ENCODE data around the gene GTF2A1.

The GTF2A1 gene

DNA sequence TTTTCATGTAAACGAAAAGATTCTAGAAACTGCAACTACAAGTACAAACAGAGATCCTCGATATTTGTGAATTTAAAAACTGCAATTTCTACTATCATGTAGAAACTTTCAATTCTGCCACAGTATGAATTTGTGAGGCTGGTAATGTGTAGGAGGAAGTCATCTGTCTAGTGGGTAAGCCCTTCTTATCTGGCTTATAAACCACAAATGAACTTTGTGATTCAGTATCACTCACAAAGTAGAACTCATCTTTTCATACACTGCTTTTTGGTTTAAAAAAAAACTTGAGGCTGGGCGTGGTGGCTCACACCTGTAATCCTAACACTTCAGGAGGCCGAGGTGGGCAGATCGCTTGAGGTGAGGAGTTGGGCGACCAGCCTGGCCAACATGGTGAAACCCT lies 20.7 kb downstream of the GTF2A1 start:
- no peak for TF ChIP-seq SUZ12 (IDR thresholded peaks at IDR 0.05; ENCODE audit: extremely low read depth, insufficient read depth, insufficient read length)
- no peak for TF ChIP-seq ZNF274 (IDR thresholded peaks at IDR 0.05; ENCODE audit: low read depth, low read length)
- no peak for TF ChIP-seq YY1 (IDR thresholded peaks at IDR 0.05; ENCODE audit: insufficient read depth, insufficient read length)
- H3K36me3 ChIP-seq (ENCODE audit: insufficient read depth, insufficient read length, low read length) = peaks cover 56% of the 10 kb centered on the region

GRCh38 chr14:81199084-81199483 lies 21.7 kb downstream of the GTF2A1 start:
- H3K27me3 ChIP-seq (ENCODE audit: insufficient read depth, insufficient read length) = no peaks in the 10 kb centered on the region
- DNase-seq (ENCODE audit: low read depth, low spot score) = no peak
- no peaks in the 10 kb centered on the region for H3K4me1 ChIP-seq (ENCODE audit: insufficient read depth, insufficient read length)
- H3K9ac ChIP-seq (ENCODE audit: insufficient read length, low read depth) = no peak overlapping the region
- no peaks in the 10 kb centered on the region for H3K9me3 ChIP-seq (ENCODE audit: insufficient read depth, low read length)
- TF ChIP-seq YY1 (IDR thresholded peaks at IDR 0.05; ENCODE audit: insufficient read depth, insufficient read length) = no peak
- no peak for TF ChIP-seq SUZ12 (IDR thresholded peaks at IDR 0.05; ENCODE audit: extremely low read depth, insufficient read depth, insufficient read length)
- no peak for TF ChIP-seq ZNF274 (IDR thresholded peaks at IDR 0.05; ENCODE audit: low read depth, low read length)
- H3K4me3 ChIP-seq (ENCODE audit: insufficient read length, low read depth) = no peak overlapping the region
- peaks cover 53% of the 10 kb centered on the region for H3K36me3 ChIP-seq (ENCODE audit: insufficient read depth, insufficient read length, low read length)

More for the DNA sequence above, 20.7 kb downstream of the GTF2A1 start:
- H3K27me3 ChIP-seq (ENCODE audit: insufficient read depth, insufficient read length) = no peaks in the 10 kb centered on the region
- no peak overlapping the region for H3K9ac ChIP-seq (ENCODE audit: insufficient read length, low read depth)
- no peak for DNase-seq (ENCODE audit: low read depth, low spot score)
- no peaks in the 10 kb centered on the region for H3K4me1 ChIP-seq (ENCODE audit: insufficient read depth, insufficient read length)
- H3K4me3 ChIP-seq (ENCODE audit: insufficient read length, low read depth) = no peak overlapping the region
- no peaks in the 10 kb centered on the region for H3K9me3 ChIP-seq (ENCODE audit: insufficient read depth, low read length)

DNA sequence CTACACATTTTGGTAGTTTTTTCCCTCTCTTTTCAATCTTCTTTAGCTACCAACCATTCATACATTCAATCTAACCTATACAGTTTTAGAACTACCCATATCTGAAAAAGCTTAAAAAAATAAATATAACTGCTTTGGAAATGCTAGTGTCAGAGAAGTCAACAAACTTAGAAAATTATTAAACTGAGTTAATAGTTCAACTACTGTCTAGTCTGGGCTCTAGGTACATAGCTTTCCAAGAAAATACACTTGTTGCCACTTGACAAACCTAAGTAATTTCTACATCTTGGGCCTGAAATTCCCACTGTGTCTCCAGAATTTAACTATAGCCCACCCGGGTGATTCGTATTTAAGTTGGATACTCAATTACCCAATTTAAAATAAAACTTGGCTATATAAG lies 22.1 kb downstream of the GTF2A1 start:
- TF ChIP-seq YY1 (IDR thresholded peaks at IDR 0.05; ENCODE audit: insufficient read depth, insufficient read length) = no peak
- TF ChIP-seq ZNF274 (IDR thresholded peaks at IDR 0.05; ENCODE audit: low read depth, low read length) = no peak
- no peak for TF ChIP-seq SUZ12 (IDR thresholded peaks at IDR 0.05; ENCODE audit: extremely low read depth, insufficient read depth, insufficient read length)
- Histone ChIP-seq H3K36me3 (ENCODE audit: insufficient read depth, insufficient read length, low read length) (peaks cover 51% of the 10 kb centered on the region), H3K4me1 (ENCODE audit: insufficient read depth, insufficient read length) (no peaks in the 10 kb centered on the region), H3K4me3 (ENCODE audit: insufficient read length, low read depth) (no peak overlapping the region), H3K27me3 (ENCODE audit: insufficient read depth, insufficient read length) (no peaks in the 10 kb centered on the region), H3K9me3 (ENCODE audit: insufficient read depth, low read length) (no peaks in the 10 kb centered on the region), H3K9ac (ENCODE audit: insufficient read length, low read depth) (no peak overlapping the region)
- no peak for DNase-seq (ENCODE audit: low read depth, low spot score)

DNA sequence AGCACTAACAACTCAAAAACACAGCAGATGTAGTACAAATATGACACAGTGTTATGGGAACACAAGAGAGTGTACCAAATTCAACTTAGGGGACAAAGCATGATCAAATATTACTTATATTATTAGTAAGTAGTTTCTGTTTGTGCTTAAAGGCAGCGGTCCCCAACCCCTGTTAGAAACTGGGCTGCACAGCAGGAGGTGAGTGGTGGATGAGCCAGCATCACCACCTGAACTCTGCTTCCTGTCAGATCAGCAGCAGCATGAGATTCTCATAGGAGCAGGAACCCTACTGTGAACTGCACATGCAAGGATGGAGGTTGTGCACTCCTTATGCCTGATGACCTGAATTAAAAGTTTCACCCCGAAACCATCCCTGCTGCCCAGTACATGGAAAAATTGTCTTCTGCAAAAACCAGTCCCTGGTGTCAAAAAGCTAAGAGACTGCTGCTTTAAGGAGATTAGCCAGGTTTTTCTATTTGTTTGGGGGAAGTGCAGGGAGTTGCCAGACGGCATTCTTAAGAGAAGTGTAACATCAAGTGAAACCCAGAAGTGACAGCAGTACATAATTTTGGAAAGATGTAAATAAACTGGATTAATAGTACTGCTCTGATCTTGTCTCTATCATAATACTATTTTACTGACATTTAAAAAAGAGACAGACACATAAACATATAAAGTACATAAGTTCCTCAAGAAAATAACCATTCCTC lies 26.7 kb downstream of the GTF2A1 start:
- no peak for TF ChIP-seq SUZ12 (IDR thresholded peaks at IDR 0.05; ENCODE audit: extremely low read depth, insufficient read depth, insufficient read length)
- TF ChIP-seq YY1 (IDR thresholded peaks at IDR 0.05; ENCODE audit: insufficient read depth, insufficient read length) = no peak
- TF ChIP-seq ZNF274 (IDR thresholded peaks at IDR 0.05; ENCODE audit: low read depth, low read length) = no peak
- no peaks in the 10 kb centered on the region for H3K27me3 ChIP-seq (ENCODE audit: insufficient read depth, insufficient read length)
- H3K9me3 ChIP-seq (ENCODE audit: insufficient read depth, low read length) = no peaks in the 10 kb centered on the region
- no peak for DNase-seq (ENCODE audit: low read depth, low spot score)
- H3K9ac ChIP-seq (ENCODE audit: insufficient read length, low read depth) = no peak overlapping the region
- H3K36me3 ChIP-seq (ENCODE audit: insufficient read depth, insufficient read length, low read length) = peaks cover 42% of the 10 kb centered on the region
- no peaks in the 10 kb centered on the region for H3K4me1 ChIP-seq (ENCODE audit: insufficient read depth, insufficient read length)
- H3K4me3 ChIP-seq (ENCODE audit: insufficient read length, low read depth) = no peak overlapping the region

DNA sequence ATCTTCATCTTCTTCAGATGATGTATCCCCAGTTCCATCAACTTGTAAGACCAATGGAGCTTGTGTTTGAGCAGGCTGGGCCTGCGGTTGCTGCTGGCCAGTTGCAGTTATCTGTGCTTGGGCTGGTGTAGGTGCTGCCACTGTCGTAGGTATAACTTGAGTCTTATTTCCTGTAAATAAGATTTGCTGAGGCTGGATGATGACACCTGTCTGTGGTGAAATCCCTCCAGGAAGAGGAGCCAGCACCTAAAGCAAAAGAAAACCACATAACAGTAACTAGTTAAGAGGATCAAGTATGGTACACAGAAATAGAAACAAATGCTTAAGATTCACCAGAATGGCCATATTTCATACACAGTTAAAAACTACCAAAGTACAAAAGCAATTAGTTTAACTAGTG lies 28.2 kb downstream of the GTF2A1 start:
- Histone ChIP-seq H3K4me1 (ENCODE audit: insufficient read depth, insufficient read length) (no peaks in the 10 kb centered on the region), H3K9me3 (ENCODE audit: insufficient read depth, low read length) (no peaks in the 10 kb centered on the region), H3K36me3 (ENCODE audit: insufficient read depth, insufficient read length, low read length) (peaks cover 47% of the 10 kb centered on the region), H3K27me3 (ENCODE audit: insufficient read depth, insufficient read length) (no peaks in the 10 kb centered on the region), H3K4me3 (ENCODE audit: insufficient read length, low read depth) (no peak overlapping the region), H3K9ac (ENCODE audit: insufficient read length, low read depth) (no peak overlapping the region)
- no peak for DNase-seq (ENCODE audit: low read depth, low spot score)
- TF ChIP-seq YY1 (IDR thresholded peaks at IDR 0.05; ENCODE audit: insufficient read depth, insufficient read length) (no peak), ZNF274 (IDR thresholded peaks at IDR 0.05; ENCODE audit: low read depth, low read length) (no peak), SUZ12 (IDR thresholded peaks at IDR 0.05; ENCODE audit: extremely low read depth, insufficient read depth, insufficient read length) (no peak)

DNA sequence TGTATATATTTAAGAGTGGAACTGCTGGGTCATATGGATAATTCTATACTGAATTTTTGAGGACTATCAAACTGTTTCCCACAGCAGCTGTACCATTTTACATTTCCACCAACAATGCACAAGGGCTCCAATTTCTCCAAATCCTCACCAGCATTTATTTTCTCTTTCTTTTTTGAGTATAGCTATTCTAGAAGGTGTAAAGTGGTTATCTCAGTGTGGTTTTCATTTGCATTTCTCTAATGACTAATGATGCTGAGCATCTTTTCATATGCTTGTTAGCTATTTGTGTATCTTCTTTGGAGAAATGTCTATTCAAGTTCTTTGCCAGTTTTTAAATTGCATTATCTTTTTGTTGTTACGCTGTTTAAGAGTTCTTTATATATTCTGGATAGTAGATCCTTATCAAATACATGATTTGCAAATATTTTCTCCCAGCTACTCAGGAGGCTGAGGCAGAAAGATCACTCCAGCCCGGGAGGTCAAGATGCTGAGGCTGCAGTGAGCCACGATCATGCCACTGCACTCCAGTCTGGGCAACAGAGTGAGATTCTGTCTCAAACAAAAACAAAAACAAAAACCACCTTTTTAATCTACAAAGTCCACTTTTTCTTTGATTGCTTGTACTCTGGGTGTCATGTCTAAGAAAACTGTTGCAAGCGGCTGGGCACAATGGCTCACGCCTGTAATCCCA lies 32.8 kb downstream of the GTF2A1 start:
- TF ChIP-seq YY1 (IDR thresholded peaks at IDR 0.05; ENCODE audit: insufficient read depth, insufficient read length) (no peak), ZNF274 (IDR thresholded peaks at IDR 0.05; ENCODE audit: low read depth, low read length) (no peak), SUZ12 (IDR thresholded peaks at IDR 0.05; ENCODE audit: extremely low read depth, insufficient read depth, insufficient read length) (no peak)
- H3K9me3 ChIP-seq (ENCODE audit: insufficient read depth, low read length) = no peaks in the 10 kb centered on the region
- no peak for DNase-seq (ENCODE audit: low read depth, low spot score)
- no peaks in the 10 kb centered on the region for H3K4me1 ChIP-seq (ENCODE audit: insufficient read depth, insufficient read length)
- no peak overlapping the region for H3K9ac ChIP-seq (ENCODE audit: insufficient read length, low read depth)
- no peaks in the 10 kb centered on the region for H3K27me3 ChIP-seq (ENCODE audit: insufficient read depth, insufficient read length)
- H3K36me3 ChIP-seq (ENCODE audit: insufficient read depth, insufficient read length, low read length) = peaks cover 46% of the 10 kb centered on the region
- H3K4me3 ChIP-seq (ENCODE audit: insufficient read length, low read depth) = no peak overlapping the region

DNA sequence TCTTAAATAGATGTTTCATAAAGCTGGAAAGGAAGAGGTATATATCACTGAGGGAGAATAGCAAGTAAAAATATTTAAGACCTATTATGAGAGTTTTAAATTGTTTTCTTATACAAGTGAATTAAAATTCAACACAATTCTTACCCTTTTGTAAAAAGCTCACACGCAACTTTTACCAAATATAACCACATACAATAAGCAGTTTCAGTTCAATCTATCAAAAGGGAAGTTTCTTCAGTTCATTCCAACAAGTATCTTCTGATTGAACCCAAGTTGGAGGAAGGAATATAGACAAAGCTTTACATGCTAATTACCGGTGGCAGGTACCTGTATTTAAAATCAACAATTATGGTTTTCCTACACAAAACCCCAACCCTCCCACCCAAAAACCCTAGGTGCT lies 41.1 kb downstream of the GTF2A1 start:
- no peaks in the 10 kb centered on the region for H3K27me3 ChIP-seq (ENCODE audit: insufficient read depth, insufficient read length)
- H3K9ac ChIP-seq (ENCODE audit: insufficient read length, low read depth) = no peak overlapping the region
- DNase-seq (ENCODE audit: low read depth, low spot score) = no peak
- H3K4me3 ChIP-seq (ENCODE audit: insufficient read length, low read depth) = no peak overlapping the region
- peaks cover 15% of the 10 kb centered on the region for H3K36me3 ChIP-seq (ENCODE audit: insufficient read depth, insufficient read length, low read length)
- H3K9me3 ChIP-seq (ENCODE audit: insufficient read depth, low read length) = no peaks in the 10 kb centered on the region
- H3K4me1 ChIP-seq (ENCODE audit: insufficient read depth, insufficient read length) = no peaks in the 10 kb centered on the region
- TF ChIP-seq ZNF274 (IDR thresholded peaks at IDR 0.05; ENCODE audit: low read depth, low read length) (no peak), SUZ12 (IDR thresholded peaks at IDR 0.05; ENCODE audit: extremely low read depth, insufficient read depth, insufficient read length) (no peak), YY1 (IDR thresholded peaks at IDR 0.05; ENCODE audit: insufficient read depth, insufficient read length) (no peak)

Measured in NT2/D1 (cell line).